GM21576 (cell line): ENCODE measurements around the gene HID1.
"Not testable (repeated sequence)": the region's sequence is repeated elsewhere in the genome, so short reads cannot be mapped to it uniquely, and the experiment has no call there.

Experiments
- ATAC-seq: cut with Tn5 transposase; IDR thresholded peaks from one replicate; pipeline ENCODE4 v1.9.1; 2021; ENCODE audit warnings: mild to moderate bottlenecking, moderate library complexity; ENCODE audit not compliant: unreplicated experiment

HID1 gene

DNA sequence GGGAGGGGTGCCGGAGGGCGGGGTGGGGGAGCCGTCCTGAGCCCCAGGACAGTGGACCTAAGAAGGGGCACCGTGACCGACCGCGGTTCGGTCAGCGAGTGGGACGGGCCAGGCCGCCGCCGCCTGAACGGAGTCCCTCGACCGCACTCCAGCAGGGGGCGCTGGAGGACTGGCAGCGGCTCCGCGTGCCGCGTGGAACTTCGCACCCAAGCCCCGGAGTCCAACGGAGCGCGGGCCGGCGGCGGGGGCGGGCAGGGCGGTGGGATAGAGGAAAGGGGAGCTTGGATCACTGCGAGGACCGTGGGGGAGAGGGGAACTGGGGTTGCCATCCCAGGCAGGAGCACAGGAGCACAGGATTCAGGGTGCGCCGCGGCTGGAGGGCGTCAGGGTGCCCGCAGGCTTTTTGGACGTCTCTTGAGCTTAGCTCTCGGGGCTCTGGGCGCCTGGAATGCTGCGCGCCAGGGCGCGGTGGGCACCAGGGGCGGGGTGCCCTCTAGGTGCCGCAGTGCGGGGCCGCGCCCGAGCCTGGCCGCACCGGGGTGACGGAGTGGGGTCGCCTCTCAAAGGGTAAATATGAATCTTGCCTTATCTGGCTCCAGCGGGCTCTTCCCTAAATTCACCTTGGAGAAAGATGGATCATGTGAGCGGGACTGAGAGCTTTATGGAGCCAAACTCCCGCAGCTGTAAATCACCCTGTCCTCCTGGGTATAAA is 48.9 kb downstream of the HID1 start:
- no peak for ATAC-seq

DNA sequence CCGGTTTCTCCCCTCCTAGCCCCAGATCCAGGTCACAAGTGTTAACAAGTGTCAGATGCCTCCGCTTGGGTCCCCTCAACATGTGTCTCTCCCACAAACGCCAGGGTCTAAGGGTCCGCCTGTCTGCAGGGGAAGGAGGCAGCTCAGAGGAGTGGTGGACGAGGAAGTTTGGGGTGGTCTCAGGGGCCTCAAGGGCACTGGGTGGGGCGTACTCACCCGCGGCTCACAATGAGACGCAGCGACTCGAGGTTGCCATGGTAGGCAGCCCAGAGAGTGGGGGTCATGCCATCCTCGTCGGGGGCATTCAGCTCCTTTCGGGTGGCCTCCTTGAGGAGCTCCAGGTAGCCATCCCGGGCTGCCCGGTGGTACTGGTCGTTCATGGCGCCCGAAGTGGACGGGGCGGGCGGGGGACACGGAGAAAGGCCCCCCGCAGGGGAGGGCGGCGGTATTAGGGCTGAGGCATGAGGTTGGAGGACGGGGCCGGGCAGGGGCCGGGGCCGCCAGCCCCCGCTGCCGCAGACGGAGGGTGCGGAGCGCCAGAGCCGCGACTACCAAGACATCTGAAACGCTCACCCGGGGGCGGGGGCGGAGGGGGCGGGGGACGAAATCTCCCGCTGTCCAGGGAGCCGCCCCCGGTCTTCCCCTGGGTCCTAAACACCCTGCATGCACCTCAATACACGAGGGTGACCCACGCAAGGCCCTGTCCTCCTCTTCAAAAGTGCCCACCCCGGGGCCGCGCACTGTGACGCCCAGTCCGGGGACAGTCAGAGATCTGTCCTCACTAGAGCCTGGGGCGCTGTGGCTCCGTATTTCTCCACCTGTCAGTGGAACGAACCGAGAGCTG is 49.6 kb downstream of the HID1 start, which contains the start of gene USH1G:
Gene USH1G (minus strand): TSS at position 562 of the 844 bp plus-strand sequence. CDS start 182 bp downstream, at position 380.
- ATAC-seq, result no peak

DNA sequence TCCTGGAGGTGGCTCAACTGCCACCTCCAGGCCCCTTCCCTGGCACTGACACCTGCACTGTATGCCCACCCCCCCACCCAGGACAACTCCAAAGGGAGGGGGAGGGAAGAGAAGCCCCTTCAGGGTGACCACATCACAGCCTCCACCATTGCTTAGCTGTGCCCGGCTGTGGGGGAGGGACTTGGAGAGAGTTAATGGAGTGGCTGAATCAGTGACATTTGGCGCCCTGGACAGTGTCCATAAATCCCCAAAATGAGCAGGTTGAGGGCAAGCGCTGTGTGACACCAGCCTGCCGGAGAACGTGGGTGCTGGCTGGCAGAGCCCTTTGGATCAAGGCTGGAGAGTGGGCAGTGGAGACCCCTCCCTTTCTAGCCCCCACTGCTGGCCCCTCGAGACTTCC is 50.4 kb downstream of the HID1 start:
- no peak for ATAC-seq

DNA sequence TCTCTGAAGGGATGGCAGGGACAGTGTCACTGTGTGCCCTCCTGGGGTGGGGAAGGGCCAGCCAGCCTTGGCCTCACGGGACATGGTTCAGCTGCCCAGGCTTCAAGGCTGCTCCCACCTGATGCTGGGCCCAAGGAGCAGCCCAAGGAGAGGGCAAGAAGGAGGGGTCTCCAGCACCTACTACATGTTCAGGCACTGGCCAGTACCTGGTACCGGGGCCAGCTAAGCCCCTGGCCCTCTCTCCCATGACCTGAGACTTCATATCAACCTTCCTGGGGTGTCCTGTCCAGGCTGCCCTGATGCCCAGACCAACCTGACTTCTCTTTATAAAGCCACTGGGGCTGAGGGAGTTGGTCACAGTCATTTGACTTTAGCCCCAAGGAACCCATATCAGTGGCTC is 50.8 kb downstream of the HID1 start:
- ATAC-seq, result no peak

DNA sequence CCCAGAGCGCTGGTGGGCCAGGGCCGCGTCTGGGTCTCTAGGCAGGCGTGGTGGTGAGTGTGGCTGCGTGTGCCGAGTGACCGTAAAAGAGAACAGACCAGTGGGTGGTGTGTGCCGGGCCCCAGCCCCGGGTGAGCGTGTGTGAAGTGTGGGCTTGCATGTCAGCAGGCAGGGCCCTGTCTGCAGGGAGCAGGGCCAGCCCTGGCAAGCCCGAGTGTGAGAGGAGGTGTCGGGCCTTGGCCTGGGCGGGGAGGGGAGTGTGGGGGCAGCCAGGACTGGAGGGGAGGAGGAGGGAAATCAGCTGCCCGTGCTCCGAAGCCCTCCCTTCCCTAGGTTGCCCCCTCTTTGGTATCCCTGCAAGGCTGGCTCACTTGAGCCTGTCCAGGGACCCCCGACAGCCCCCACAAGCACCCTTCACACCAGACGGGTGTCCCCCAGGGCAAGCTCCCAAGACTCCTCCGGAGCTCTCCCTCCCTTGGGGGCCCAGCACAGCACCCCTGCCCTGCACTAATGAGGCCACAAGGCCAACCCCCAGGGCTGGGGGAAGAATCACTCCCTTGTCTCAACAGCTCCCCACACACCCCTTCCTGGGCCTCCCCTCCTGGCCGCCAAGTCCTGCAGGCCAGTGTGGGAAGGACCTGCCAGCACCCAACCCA is 51.4 kb downstream of the HID1 start:
- ATAC-seq, result no peak

GRCh38 chr17:74920642-74921025 is 51.9 kb downstream of the HID1 start:
- no peak for ATAC-seq

GRCh38 chr17:74920306-74920620 is 52.3 kb downstream of the HID1 start:
- ATAC-seq, result no peak

DNA sequence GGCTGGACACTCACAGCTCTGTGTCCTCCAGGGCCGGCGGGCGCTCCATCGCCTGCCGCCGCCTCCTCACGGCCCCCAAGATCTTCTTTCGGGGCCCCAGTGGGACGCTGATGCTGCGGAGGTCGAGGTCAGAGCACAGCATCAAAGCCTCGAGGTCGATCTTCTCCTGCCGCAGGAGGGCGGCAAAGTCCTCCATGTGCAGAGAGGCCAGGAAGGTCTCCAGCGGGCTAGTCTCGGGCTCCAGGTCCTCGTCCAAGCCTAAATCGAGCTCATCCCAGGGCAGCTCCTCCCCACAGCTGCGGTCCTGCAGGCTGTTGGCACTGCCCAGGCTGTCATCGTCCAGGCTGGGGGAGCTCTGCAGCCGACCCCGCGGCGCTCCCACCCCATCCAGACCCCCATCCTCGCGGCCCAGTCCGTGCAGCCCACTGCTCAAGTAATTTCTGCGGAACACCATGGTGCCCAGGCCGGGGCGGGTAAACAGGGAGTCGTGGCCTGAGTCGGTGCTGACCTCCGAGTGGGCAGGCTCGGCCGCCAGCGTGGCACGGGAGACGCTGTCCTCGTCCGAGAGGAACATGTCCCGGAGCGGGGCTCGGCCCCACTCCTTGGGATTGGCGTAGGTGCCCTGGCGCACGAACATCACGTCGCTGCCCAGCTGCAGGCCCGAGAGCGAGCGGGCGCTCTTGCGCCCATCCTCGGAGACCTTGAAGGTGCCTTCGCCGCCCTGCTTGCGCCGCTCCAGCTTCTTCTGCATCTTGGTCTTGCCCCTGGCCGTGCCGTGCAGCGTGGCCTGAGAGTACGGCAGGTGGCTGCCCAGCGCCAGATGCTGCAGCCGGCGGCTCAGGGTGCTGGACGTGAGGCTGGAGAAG is 52.9 kb downstream of the HID1 start:
- ATAC-seq, result no peak

GRCh38 chr17:74918906-74919305 is 53.7 kb downstream of the HID1 start:
- ATAC-seq, result no peak

DNA sequence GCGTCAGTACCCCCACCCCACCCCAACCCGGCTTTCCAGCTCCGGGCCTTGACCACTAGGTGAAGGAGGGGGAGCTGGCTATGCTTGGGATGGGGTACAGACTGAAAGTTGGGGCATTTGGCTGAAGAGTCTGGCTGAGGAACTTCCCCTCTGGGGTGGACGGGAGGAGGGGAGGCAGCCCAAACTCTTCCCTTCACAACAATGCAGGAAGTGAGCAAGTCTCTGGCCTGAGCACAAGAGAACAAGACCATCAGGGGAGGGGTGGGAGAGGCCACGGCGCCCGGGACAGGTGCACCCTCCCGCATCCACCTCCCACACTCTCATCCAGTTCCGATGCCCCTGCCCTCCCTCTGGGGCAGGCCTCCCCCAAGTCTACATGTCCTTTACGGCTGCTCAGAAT is 55.1 kb downstream of the HID1 start:
- no peak for ATAC-seq

DNA sequence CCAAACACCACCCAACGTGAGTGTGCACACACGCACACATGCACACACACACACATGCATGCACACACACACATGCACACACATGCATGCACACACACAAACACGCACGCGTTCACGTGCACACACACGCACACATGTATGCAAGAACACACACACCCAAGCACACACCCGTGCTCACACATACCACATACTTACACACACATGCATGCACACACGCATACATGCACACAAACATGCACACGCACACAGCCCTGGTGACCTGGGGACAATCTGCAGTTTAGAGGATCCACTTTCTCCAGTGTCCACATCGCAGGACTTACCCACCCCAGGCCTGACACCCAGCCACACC is 55.7 kb downstream of the HID1 start:
- ATAC-seq, result no peak

- no peak for ATAC-seq
These were observed 56.3 kb downstream of the HID1 start for GRCh38 chr17:74916136-74916850.

GRCh38 chr17:74911423-74911822 is 61.1 kb downstream of the HID1 start:
- not testable (repeated sequence) for ATAC-seq

- ATAC-seq, result not testable (repeated sequence)
These were observed 63.5 kb downstream of the HID1 start for GRCh38 chr17:74909097-74909496.

- no peak for ATAC-seq
These were observed 65.5 kb downstream of the HID1 start for GRCh38 chr17:74907012-74907411.

- ATAC-seq, result not testable (repeated sequence)
These were observed 66.3 kb downstream of the HID1 start for GRCh38 chr17:74906214-74906793.

DNA sequence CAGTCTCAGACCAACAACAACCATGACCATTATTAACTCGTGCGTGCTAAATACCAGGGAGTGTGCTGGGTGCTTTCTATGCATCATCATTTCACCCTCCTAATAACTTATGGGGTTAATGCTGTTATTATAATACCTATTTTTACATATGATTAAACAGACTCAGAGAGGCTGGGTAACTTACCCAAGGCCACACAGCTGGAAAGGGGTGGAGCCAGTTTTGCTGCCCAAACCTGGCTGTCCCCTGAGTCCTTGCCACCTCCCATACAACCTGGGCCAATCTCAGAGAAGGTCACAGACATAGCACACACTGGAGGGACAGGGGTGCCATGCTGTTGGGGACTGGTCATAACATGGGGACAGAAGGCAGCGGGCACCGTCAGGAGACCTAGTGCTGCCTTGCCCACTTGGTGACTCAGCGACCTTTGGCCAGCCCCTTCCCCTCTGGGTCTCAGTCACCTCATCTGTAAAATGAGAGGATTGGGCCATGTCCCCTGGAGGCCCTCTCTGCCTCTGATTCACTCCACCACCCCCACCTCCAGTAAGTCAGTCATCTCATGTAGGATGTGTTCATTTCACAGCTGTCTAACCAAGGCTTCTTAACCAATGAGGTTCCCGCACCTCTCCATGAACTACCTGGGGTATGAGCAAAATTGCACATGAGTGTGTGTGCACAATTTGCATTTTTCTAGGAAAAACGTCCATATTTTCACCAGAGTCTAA is 67.7 kb downstream of the HID1 start:
- no peak for ATAC-seq

- no peak for ATAC-seq
These were observed 68.9 kb downstream of the HID1 start for GRCh38 chr17:74903671-74904070.

DNA sequence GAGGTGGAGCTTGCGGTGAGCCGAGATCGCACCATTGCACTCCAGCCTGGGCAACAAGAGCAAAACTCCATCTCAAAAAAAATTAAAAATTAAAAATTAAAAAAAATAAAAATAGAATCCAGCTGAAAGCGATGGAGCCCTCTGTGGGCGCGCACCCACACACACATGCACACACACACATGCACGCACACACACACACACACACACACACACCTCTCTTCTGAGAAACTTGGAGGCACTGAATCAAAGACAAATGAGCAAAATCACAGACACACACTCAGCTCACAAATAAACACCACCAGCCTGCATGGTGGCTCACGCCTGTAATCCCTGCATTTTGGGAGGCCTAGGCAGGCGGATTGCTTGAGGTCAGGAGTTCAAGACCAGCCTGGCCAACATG is 69.5 kb downstream of the HID1 start:
- no peak for ATAC-seq
